Nucleus accumbens (tissue), 56 donors: Measurements from ENCODE around the gene CDC42BPA.
A peak's percentile ranks its signal among the peaks of the same experiment; 100 is the strongest.
"Not testable (repeated sequence)": the region's sequence is repeated elsewhere in the genome, so short reads cannot be mapped to it uniquely, and the experiment has no call there.

Experiments
- DNase-seq, 56 donors: peaks; one replicate each; lab custom pipeline; 2025; lab: John Stamatoyannopoulos, UW

Gene CDC42BPA

GRCh38 chr1:227318016-227318852, at the start of gene CDC42BPA:
Gene CDC42BPA (minus strand): TSS chr1:227318492. CDS start chr1:227317182, 1,310 bp downstream.
- DNase-seq, result peak in 55 of 56 donors; percentile 30 to 91 (median 79)

GRCh38 chr1:227368009-227368408, 49.7 kb upstream of the CDC42BPA start:
- no peak for DNase-seq

- no peak for DNase-seq
Measured at GRCh38 chr1:227365473-227366431, 47.5 kb upstream of the CDC42BPA start.

- DNase-seq, result no peak
Measured at GRCh38 chr1:227364657-227365056, 46.4 kb upstream of the CDC42BPA start.

GRCh38 chr1:227363825-227364224, 45.5 kb upstream of the CDC42BPA start:
- DNase-seq, result no peak

GRCh38 chr1:227362039-227362438, 43.7 kb upstream of the CDC42BPA start:
- DNase-seq, result no peak

- DNase-seq, result no peak
Measured at GRCh38 chr1:227357927-227358302, 39.6 kb upstream of the CDC42BPA start.

- peak in 2 of 56 donors; percentile 6 to 7 for DNase-seq
Measured at GRCh38 chr1:227357171-227357926, 39.1 kb upstream of the CDC42BPA start.

- no peak for DNase-seq
Measured at GRCh38 chr1:227356620-227357146, 38.4 kb upstream of the CDC42BPA start.

- DNase-seq, result no peak
Measured at GRCh38 chr1:227355542-227356245, 37.4 kb upstream of the CDC42BPA start.

- no peak for DNase-seq
Measured at GRCh38 chr1:227353186-227353585, 34.9 kb upstream of the CDC42BPA start.

GRCh38 chr1:227352164-227352563, 33.9 kb upstream of the CDC42BPA start:
- DNase-seq, result not testable (repeated sequence)

- DNase-seq, result no peak
Measured at GRCh38 chr1:227351443-227351842, 33.2 kb upstream of the CDC42BPA start.

GRCh38 chr1:227349967-227350366, 31.7 kb upstream of the CDC42BPA start:
- no peak for DNase-seq

GRCh38 chr1:227343727-227344551, 25.6 kb upstream of the CDC42BPA start:
- DNase-seq, result peak in 1 of 56 donors; percentile 6

- no peak for DNase-seq
Measured at GRCh38 chr1:227343206-227343605, 24.9 kb upstream of the CDC42BPA start.

- DNase-seq, result no peak
Measured at GRCh38 chr1:227342075-227342829, 24.0 kb upstream of the CDC42BPA start.

GRCh38 chr1:227336136-227336535, 17.8 kb upstream of the CDC42BPA start:
- DNase-seq, result not testable (repeated sequence)
